Astrocyte (in vitro differentiated cells and primary cell): ENCODE results near the gene PNKP. TPM values are rescaled to one million over a fixed set of nuclear protein-coding genes. Genes with fewer than 3 reads are reported as not detected.

ENCODE experiments used
- DNase-seq: peaks from one replicate; pipeline ENCODE4 v3.0.0-alpha.2; 2010; ENCODE audit warnings: low read depth
- FAIRE-seq: peaks from 2 replicates; lab custom pipeline; 2011; peaks lifted over from hg19 to GRCh38; lab: Jason Lieb, UNC
- H2AFZ ChIP-seq: 2 replicates; pipeline ENCODE4 v1.6.0; 2012; ENCODE audit warnings: low read depth, low read length, inconsistent platforms
- H3K27ac ChIP-seq: 2 replicates; pipeline ENCODE4 v1.5.1; 2011; ENCODE audit warnings: low read depth, low read length, inconsistent platforms
- H3K27me3 ChIP-seq: 2 replicates; pipeline ENCODE4 v1.6.0; 2011; ENCODE audit warnings: low read length, inconsistent platforms; ENCODE audit not compliant: insufficient read depth
- H3K36me3 ChIP-seq: 2 replicates; pipeline ENCODE4 v1.5.1; 2011; ENCODE audit warnings: low read length, inconsistent platforms; ENCODE audit not compliant: insufficient read depth
- H3K4me1 ChIP-seq: 2 replicates; pipeline ENCODE4 v1.5.1; 2011; ENCODE audit warnings: low read length, inconsistent platforms; ENCODE audit not compliant: insufficient read depth
- H3K4me2 ChIP-seq: 2 replicates; pipeline ENCODE4 v1.6.0; 2012; ENCODE audit warnings: low read length, inconsistent platforms
- H3K4me3 ChIP-seq: 2 replicates; pipeline ENCODE4 v1.5.1; 2011; ENCODE audit warnings: low read depth, mild to moderate bottlenecking, low read length, inconsistent platforms; ENCODE audit not compliant: insufficient read depth
- H3K79me2 ChIP-seq: 2 replicates; pipeline ENCODE4 v1.6.0; 2012; ENCODE audit warnings: mild to moderate bottlenecking, low read length, inconsistent platforms; ENCODE audit not compliant: insufficient read depth
- H3K9ac ChIP-seq: 2 replicates; pipeline ENCODE4 v1.6.0; 2012; ENCODE audit warnings: mild to moderate bottlenecking, low read length, inconsistent platforms
- H3K9me3 ChIP-seq: 2 replicates; pipeline ENCODE4 v1.5.1; 2012; ENCODE audit warnings: low read depth, mild to moderate bottlenecking, low read length, inconsistent platforms; ENCODE audit not compliant: insufficient read depth
- H4K20me1 ChIP-seq: 2 replicates; pipeline ENCODE4 v1.6.0; 2012; ENCODE audit warnings: low read length, inconsistent platforms; ENCODE audit not compliant: insufficient read depth
- H3K27ac Mint-ChIP-seq: one replicate; pipeline ENCODE4 v1.8.0; 2021; ENCODE audit warnings: mild to moderate bottlenecking, mixed read lengths; ENCODE audit not compliant: unreplicated experiment
- H3K27me3 Mint-ChIP-seq: one replicate; pipeline ENCODE4 v1.8.0; 2021; ENCODE audit warnings: low read depth, mixed read lengths; ENCODE audit not compliant: unreplicated experiment
- H3K36me3 Mint-ChIP-seq: one replicate; pipeline ENCODE4 v1.8.0; 2021; ENCODE audit warnings: low read depth, mixed read lengths; ENCODE audit not compliant: unreplicated experiment
- H3K4me1 Mint-ChIP-seq: one replicate; pipeline ENCODE4 v1.8.0; 2021; ENCODE audit warnings: low read depth, mixed read lengths; ENCODE audit not compliant: unreplicated experiment
- H3K4me3 Mint-ChIP-seq: one replicate; pipeline ENCODE4 v1.8.0; 2021; ENCODE audit warnings: mild to moderate bottlenecking, moderate library complexity, mixed read lengths; ENCODE audit not compliant: unreplicated experiment
- H3K9me3 Mint-ChIP-seq: one replicate; pipeline ENCODE4 v1.8.0; 2021; ENCODE audit warnings: mild to moderate bottlenecking, mixed read lengths; ENCODE audit not compliant: unreplicated experiment
- CTCF ChIP-seq: IDR thresholded peaks from 2 replicates; pipeline ENCODE4 v1.5.1; 2011; ENCODE audit warnings: low read depth, mild to moderate bottlenecking, inconsistent platforms, low read length, moderate library complexity; ENCODE audit not compliant: insufficient read depth
- EZH2 ChIP-seq: IDR thresholded peaks from 2 replicates; pipeline ENCODE4 v1.6.1; 2012; ENCODE audit warnings: mild to moderate bottlenecking, low read length, inconsistent platforms; ENCODE audit not compliant: insufficient read depth
- total RNA-seq: library from RNA; stranded (reverse); gene quantifications from 2 replicates; pipeline ENCODE4 v1.2.1, GENCODE V29; 2021

The PNKP gene
- total RNA-seq, 1 donor from 2014 or later: 54.8 TPM

DNA sequence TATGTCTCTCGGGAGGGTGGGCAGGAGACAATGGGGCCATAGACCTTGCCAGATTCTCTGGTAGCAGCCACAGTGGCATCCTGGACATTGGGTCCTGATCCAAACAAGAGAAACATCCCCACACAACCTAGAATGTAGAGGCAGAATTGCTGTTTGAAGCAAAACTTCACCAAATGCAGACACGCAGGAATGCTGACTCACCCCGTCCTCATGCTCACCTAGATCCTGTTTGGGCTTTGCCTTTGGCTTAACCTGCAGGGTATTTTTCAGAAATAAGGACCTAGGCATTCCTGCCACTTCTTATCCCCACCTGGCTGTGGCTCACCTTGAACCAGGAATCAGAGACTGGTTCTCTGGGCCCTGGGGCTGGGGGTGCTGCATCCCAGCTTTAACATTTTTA lies 17.4 kb upstream of the PNKP start:
- Mint-ChIP-seq H3K9me3 (no peaks in the 10 kb centered on the region), H3K27me3 (no peaks in the 10 kb centered on the region), H3K4me1 (no peaks in the 10 kb centered on the region), H3K4me3 (no peak overlapping the region), H3K36me3 (peaks cover 26% of the 10 kb centered on the region), H3K27ac (no peak overlapping the region)
- TF ChIP-seq CTCF (no peak), EZH2 (no peak)
- Histone ChIP-seq H3K79me2 (no peaks in the 10 kb centered on the region), H2AFZ (no peak overlapping the region), H3K9me3 (peaks cover 12% of the 10 kb centered on the region), H3K9ac (no peak overlapping the region), H3K4me3 (no peak overlapping the region), H3K27me3 (no peaks in the 10 kb centered on the region), H3K4me1 (no peaks in the 10 kb centered on the region), H4K20me1 (no peaks in the 10 kb centered on the region), H3K36me3 (peaks cover 9% of the 10 kb centered on the region), H3K27ac (no peak overlapping the region), H3K4me2 (no peak overlapping the region)
- DNase-seq: no peak
- FAIRE-seq: no peak

GRCh38 chr19:49884109-49884508 lies 16.7 kb upstream of the PNKP start:
- Mint-ChIP-seq H3K9me3 (no peaks in the 10 kb centered on the region), H3K27ac (no peak overlapping the region), H3K27me3 (no peaks in the 10 kb centered on the region), H3K4me1 (no peaks in the 10 kb centered on the region), H3K36me3 (peaks cover 24% of the 10 kb centered on the region), H3K4me3 (no peak overlapping the region)
- no peak overlapping the region for H3K4me2 ChIP-seq
- H3K4me1 ChIP-seq: no peaks in the 10 kb centered on the region
- no peak overlapping the region for H3K27ac ChIP-seq
- FAIRE-seq (no peak), DNase-seq (no peak)
- H3K79me2 ChIP-seq: peaks cover 2% of the 10 kb centered on the region
- H4K20me1 ChIP-seq: no peaks in the 10 kb centered on the region
- TF ChIP-seq EZH2 (no peak), CTCF (no peak)
- no peaks in the 10 kb centered on the region for H3K27me3 ChIP-seq
- H3K9ac ChIP-seq: no peak overlapping the region
- no peak overlapping the region for H2AFZ ChIP-seq
- no peak overlapping the region for H3K4me3 ChIP-seq
- peaks cover 9% of the 10 kb centered on the region for H3K36me3 ChIP-seq
- peaks cover 6% of the 10 kb centered on the region for H3K9me3 ChIP-seq

- peaks cover 24% of the 10 kb centered on the region for H3K36me3 Mint-ChIP-seq
Measured at GRCh38 chr19:49883094-49883493, 15.7 kb upstream of the PNKP start.

More at GRCh38 chr19:49883094-49883493, 15.7 kb upstream of the PNKP start:
- Histone ChIP-seq H2AFZ (no peak overlapping the region), H3K4me2 (no peak overlapping the region), H3K36me3 (peaks cover 9% of the 10 kb centered on the region), H3K4me3 (no peak overlapping the region), H3K9me3 (peaks cover 6% of the 10 kb centered on the region), H3K27me3 (no peaks in the 10 kb centered on the region), H3K27ac (no peak overlapping the region), H3K79me2 (peaks cover 12% of the 10 kb centered on the region), H3K4me1 (peaks cover 6% of the 10 kb centered on the region), H4K20me1 (peaks cover 5% of the 10 kb centered on the region), H3K9ac (no peak overlapping the region)
- no peak for FAIRE-seq
- no peaks in the 10 kb centered on the region for H3K9me3 Mint-ChIP-seq
- TF ChIP-seq EZH2 (no peak), CTCF (no peak)
- H3K4me1 Mint-ChIP-seq: no peaks in the 10 kb centered on the region
- H3K27ac Mint-ChIP-seq: no peak overlapping the region
- H3K27me3 Mint-ChIP-seq: no peaks in the 10 kb centered on the region
- DNase-seq: no peak
- no peak overlapping the region for H3K4me3 Mint-ChIP-seq
